WTC11 (cell line): ENCODE results near the gene CHKA.

ENCODE experiments used
- CREB1 ChIP-seq: sonication (generic); formaldehyde crosslinking; IDR thresholded peaks from 2 replicates; pipeline ENCODE4 v1.8.0; 2023; ENCODE audit warnings: mild to moderate bottlenecking, missing genetic modification reagents
- ESRRA ChIP-seq: sonication (generic); formaldehyde crosslinking; IDR thresholded peaks from 2 replicates; pipeline ENCODE4 v1.8.1; 2022; ENCODE audit warnings: mild to moderate bottlenecking, missing genetic modification reagents, borderline replicate concordance
- JAZF1 ChIP-seq: fragments of 250-450 bp; sonication (Bioruptor Pico); IDR thresholded peaks from 2 replicates; pipeline ENCODE4 v1.9.0; 2021; ENCODE audit warnings: moderate library complexity, mild to moderate bottlenecking, inconsistent platforms
- MXD4 ChIP-seq: fragments of 250-450 bp; sonication (Bioruptor Pico); IDR thresholded peaks from 2 replicates; pipeline ENCODE4 v1.8.0; 2021; ENCODE audit warnings: mild to moderate bottlenecking, moderate library complexity, borderline replicate concordance
- NR2C2 ChIP-seq: sonication (generic); formaldehyde crosslinking; IDR thresholded peaks from 2 replicates; pipeline ENCODE4 v1.8.0; 2022; ENCODE audit warnings: mild to moderate bottlenecking, missing genetic modification reagents
- TF ChIP-seq, protein P1 (sequence below): sonication (generic); formaldehyde crosslinking; IDR thresholded peaks from 2 replicates; pipeline ENCODE4 v1.8.1; 2023; ENCODE audit warnings: mild to moderate bottlenecking, missing genetic modification reagents, borderline replicate concordance
- TF ChIP-seq, protein P2 (sequence below): fragments of 200-600 bp; IDR thresholded peaks from 2 replicates; pipeline ENCODE4 v1.8.0; 2022; ENCODE audit warnings: antibody characterized with exemption
- TF ChIP-seq, protein P3 (sequence below): sonication (generic); formaldehyde crosslinking; IDR thresholded peaks from 2 replicates; pipeline ENCODE4 v1.8.1; 2022; ENCODE audit warnings: mild to moderate bottlenecking, missing genetic modification reagents, moderate library complexity, borderline replicate concordance
- TF ChIP-seq, protein P4 (sequence below): sonication (generic); formaldehyde crosslinking; IDR thresholded peaks from 2 replicates; pipeline ENCODE4 v1.8.1; 2023; ENCODE audit warnings: mild to moderate bottlenecking, missing genetic modification reagents, moderate library complexity
- TF ChIP-seq, protein P5 (sequence below): sonication (generic); formaldehyde crosslinking; IDR thresholded peaks from 2 replicates; pipeline ENCODE4 v1.8.1; 2022; ENCODE audit warnings: low read depth, missing genetic modification reagents, borderline replicate concordance

DNA sequence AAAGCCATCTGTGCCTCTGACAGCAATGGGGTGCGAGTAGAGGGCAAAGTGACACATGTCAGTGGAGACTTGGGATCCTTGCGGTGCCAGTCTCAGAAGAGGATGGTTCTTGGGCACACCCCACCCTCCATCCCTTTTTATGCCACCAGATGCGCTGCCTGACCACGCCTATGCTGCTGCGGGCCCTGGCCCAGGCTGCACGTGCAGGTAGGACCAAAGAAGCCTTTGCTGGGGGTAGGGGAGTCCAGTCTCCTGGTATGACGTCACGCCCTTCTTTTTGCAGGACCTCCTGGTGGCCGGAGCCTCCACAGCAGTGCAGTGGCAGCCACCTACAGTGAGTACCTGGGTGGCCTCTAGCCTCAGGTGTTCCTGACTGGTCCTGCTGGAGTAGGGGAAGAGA, 89.2 kb downstream of the CHKA start:
- TF ChIP-seq, protein P1, sequence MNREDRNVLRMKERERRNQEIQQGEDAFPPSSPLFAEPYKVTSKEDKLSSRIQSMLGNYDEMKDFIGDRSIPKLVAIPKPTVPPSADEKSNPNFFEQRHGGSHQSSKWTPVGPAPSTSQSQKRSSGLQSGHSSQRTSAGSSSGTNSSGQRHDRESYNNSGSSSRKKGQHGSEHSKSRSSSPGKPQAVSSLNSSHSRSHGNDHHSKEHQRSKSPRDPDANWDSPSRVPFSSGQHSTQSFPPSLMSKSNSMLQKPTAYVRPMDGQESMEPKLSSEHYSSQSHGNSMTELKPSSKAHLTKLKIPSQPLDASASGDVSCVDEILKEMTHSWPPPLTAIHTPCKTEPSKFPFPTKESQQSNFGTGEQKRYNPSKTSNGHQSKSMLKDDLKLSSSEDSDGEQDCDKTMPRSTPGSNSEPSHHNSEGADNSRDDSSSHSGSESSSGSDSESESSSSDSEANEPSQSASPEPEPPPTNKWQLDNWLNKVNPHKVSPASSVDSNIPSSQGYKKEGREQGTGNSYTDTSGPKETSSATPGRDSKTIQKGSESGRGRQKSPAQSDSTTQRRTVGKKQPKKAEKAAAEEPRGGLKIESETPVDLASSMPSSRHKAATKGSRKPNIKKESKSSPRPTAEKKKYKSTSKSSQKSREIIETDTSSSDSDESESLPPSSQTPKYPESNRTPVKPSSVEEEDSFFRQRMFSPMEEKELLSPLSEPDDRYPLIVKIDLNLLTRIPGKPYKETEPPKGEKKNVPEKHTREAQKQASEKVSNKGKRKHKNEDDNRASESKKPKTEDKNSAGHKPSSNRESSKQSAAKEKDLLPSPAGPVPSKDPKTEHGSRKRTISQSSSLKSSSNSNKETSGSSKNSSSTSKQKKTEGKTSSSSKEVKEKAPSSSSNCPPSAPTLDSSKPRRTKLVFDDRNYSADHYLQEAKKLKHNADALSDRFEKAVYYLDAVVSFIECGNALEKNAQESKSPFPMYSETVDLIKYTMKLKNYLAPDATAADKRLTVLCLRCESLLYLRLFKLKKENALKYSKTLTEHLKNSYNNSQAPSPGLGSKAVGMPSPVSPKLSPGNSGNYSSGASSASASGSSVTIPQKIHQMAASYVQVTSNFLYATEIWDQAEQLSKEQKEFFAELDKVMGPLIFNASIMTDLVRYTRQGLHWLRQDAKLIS, result no peak
- TF ChIP-seq JAZF1, result no peak
- TF ChIP-seq, protein P2, sequence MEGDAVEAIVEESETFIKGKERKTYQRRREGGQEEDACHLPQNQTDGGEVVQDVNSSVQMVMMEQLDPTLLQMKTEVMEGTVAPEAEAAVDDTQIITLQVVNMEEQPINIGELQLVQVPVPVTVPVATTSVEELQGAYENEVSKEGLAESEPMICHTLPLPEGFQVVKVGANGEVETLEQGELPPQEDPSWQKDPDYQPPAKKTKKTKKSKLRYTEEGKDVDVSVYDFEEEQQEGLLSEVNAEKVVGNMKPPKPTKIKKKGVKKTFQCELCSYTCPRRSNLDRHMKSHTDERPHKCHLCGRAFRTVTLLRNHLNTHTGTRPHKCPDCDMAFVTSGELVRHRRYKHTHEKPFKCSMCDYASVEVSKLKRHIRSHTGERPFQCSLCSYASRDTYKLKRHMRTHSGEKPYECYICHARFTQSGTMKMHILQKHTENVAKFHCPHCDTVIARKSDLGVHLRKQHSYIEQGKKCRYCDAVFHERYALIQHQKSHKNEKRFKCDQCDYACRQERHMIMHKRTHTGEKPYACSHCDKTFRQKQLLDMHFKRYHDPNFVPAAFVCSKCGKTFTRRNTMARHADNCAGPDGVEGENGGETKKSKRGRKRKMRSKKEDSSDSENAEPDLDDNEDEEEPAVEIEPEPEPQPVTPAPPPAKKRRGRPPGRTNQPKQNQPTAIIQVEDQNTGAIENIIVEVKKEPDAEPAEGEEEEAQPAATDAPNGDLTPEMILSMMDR, result no peak
- TF ChIP-seq, protein P3, sequence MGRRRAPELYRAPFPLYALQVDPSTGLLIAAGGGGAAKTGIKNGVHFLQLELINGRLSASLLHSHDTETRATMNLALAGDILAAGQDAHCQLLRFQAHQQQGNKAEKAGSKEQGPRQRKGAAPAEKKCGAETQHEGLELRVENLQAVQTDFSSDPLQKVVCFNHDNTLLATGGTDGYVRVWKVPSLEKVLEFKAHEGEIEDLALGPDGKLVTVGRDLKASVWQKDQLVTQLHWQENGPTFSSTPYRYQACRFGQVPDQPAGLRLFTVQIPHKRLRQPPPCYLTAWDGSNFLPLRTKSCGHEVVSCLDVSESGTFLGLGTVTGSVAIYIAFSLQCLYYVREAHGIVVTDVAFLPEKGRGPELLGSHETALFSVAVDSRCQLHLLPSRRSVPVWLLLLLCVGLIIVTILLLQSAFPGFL, result no peak
- TF ChIP-seq NR2C2 (CRISPR knock-in tag), result no peak
- no peak for TF ChIP-seq ESRRA (CRISPR knock-in tag)
- TF ChIP-seq, protein P4, sequence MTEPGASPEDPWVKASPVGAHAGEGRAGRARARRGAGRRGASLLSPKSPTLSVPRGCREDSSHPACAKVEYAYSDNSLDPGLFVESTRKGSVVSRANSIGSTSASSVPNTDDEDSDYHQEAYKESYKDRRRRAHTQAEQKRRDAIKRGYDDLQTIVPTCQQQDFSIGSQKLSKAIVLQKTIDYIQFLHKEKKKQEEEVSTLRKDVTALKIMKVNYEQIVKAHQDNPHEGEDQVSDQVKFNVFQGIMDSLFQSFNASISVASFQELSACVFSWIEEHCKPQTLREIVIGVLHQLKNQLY (CRISPR knock-in tag), result no peak
- TF ChIP-seq MXD4 (CRISPR knock-in tag), result no peak
- no peak for TF ChIP-seq CREB1 (CRISPR knock-in tag)
- TF ChIP-seq, protein P5, sequence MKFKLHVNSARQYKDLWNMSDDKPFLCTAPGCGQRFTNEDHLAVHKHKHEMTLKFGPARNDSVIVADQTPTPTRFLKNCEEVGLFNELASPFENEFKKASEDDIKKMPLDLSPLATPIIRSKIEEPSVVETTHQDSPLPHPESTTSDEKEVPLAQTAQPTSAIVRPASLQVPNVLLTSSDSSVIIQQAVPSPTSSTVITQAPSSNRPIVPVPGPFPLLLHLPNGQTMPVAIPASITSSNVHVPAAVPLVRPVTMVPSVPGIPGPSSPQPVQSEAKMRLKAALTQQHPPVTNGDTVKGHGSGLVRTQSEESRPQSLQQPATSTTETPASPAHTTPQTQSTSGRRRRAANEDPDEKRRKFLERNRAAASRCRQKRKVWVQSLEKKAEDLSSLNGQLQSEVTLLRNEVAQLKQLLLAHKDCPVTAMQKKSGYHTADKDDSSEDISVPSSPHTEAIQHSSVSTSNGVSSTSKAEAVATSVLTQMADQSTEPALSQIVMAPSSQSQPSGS (CRISPR knock-in tag), result no peak
